GM12864 (cell line): ENCODE data around the gene MACROD2.

Experiments used
- DNase-seq: peaks from one replicate; pipeline ENCODE4 v3.0.0-alpha.2; 2011; ENCODE audit warnings: low read depth
- H3K4me3 ChIP-seq: 2 replicates; pipeline ENCODE4 v1.5.1; 2011; ENCODE audit warnings: mild to moderate bottlenecking, low read depth, low read length, control low read depth
- CTCF ChIP-seq: IDR thresholded peaks from 2 replicates; pipeline ENCODE4 v1.5.1; 2011; ENCODE audit warnings: low read depth, mild to moderate bottlenecking, moderate library complexity, low read length, control low read depth, inconsistent platforms; ENCODE audit errors: missing control alignments

Gene MACROD2

GRCh38 chr20:14521436-14521835 is 526.1 kb downstream of the MACROD2 start:
- DNase-seq: no peak
- TF ChIP-seq CTCF: no peak
- H3K4me3 ChIP-seq: no peak overlapping the region

GRCh38 chr20:14522595-14522994 is 527.3 kb downstream of the MACROD2 start:
- DNase-seq: no peak
- H3K4me3 ChIP-seq: no peak overlapping the region
- no peak for TF ChIP-seq CTCF

GRCh38 chr20:14523090-14523489 is 527.8 kb downstream of the MACROD2 start:
- TF ChIP-seq CTCF: no peak
- no peak overlapping the region for H3K4me3 ChIP-seq
- DNase-seq: no peak

GRCh38 chr20:14525426-14525825 is 530.1 kb downstream of the MACROD2 start:
- TF ChIP-seq CTCF: no peak
- H3K4me3 ChIP-seq: no peak overlapping the region
- no peak for DNase-seq

- DNase-seq: no peak
- H3K4me3 ChIP-seq: no peak overlapping the region
- TF ChIP-seq CTCF: no peak
Measured at GRCh38 chr20:14526891-14527290, 531.6 kb downstream of the MACROD2 start.

- no peak overlapping the region for H3K4me3 ChIP-seq
- no peak for TF ChIP-seq CTCF
- no peak for DNase-seq
Measured at GRCh38 chr20:14531786-14532185, 536.5 kb downstream of the MACROD2 start.

GRCh38 chr20:14536738-14537137 is 541.4 kb downstream of the MACROD2 start:
- no peak overlapping the region for H3K4me3 ChIP-seq
- no peak for TF ChIP-seq CTCF
- DNase-seq: no peak
